K562 (cell line): ENCODE results near the gene EFR3B. TPM values are rescaled to one million over a fixed set of nuclear protein-coding genes. Genes with fewer than 3 reads are reported as not detected.

Experiments
- ATAC-seq: fragments of 200-7000 bp; cut with Tn5 transposase; 3 replicates; pipeline ENCODE4 v1.9.1; 2020; ENCODE audit warnings: moderate library complexity
- BruUV-seq: library from RNA; stranded (reverse); fragments of 400-500 nt; replicated peaks from 2 replicates; lab custom pipeline; 2021; lab: Mats Ljungman, UMichigan
- CTCF ChIA-PET: fragments of 300-600 bp; formaldehyde crosslinking; extraction: SDS; loops from one replicate; lab custom pipeline; 2021; ENCODE audit warnings: low intra/inter-chr PET ratio; lab: Yijun Ruan, JAX
- POLR2A ChIA-PET: fragments of 300-600, 350-650 bp; sonication (Branson Sonifier 250); formaldehyde crosslinking; extraction: SDS; loops from one replicate; lab custom pipeline; 2021; ENCODE audit warnings: antibody characterized with exemption, inconsistent platforms; lab: Yijun Ruan, JAX
- DNase-seq, 4 experiments: peaks; one replicate each; pipeline versions ENCODE4 v3.0.0 to v3.0.0-alpha.2; 2011 to 2018; ENCODE audit warnings: low spot score in 3 of 4, mixed read lengths in 3 of 4; ENCODE audit errors: extremely low read depth in 1 of 4
- FAIRE-seq: peaks from 2 replicates; lab custom pipeline; 2011; peaks lifted over from hg19 to GRCh38; lab: Jason Lieb, UNC
- H2AFZ ChIP-seq: 2 replicates; pipeline ENCODE4 v1.6.0; 2011; ENCODE audit warnings: low read depth, low read length, control low read depth, inconsistent platforms
- H3K27ac ChIP-seq: fragments of 200-600 bp; 3 replicates; pipeline ENCODE4 v1.8.0; 2011; ENCODE audit warnings: low read depth, mild to moderate bottlenecking, control low read depth, inconsistent platforms, low read length, moderate library complexity, mixed read lengths; ENCODE audit errors: extremely low read depth
- H3K27me3 ChIP-seq, 2 experiments: fragments of 300-600 bp in 1 of 2; 2 replicates in 1 of 2; 3 replicates in 1 of 2; pipeline versions ENCODE4 v1.6.0 to v1.8.0; 2011; ENCODE audit warnings: inconsistent platforms in 2 of 2, low read length in 2 of 2, mild to moderate bottlenecking in 1 of 2, mixed read lengths in 1 of 2, moderate library complexity in 1 of 2; ENCODE audit not compliant: control insufficient read depth in 2 of 2, insufficient read depth in 2 of 2
- H3K36me3 ChIP-seq: fragments of 300-600 bp; 3 replicates; pipeline ENCODE4 v1.8.0; 2011; ENCODE audit warnings: mild to moderate bottlenecking, low read length, inconsistent platforms; ENCODE audit not compliant: control insufficient read depth, insufficient read depth
- H3K4me1 ChIP-seq, 2 experiments: fragments of 200-600 bp in 1 of 2; replicated peaks in 1 of 2; 2 replicates in 1 of 2; 3 replicates in 1 of 2; pipeline versions ENCODE4 v1.5.1 to v1.8.0; 2011; ENCODE audit warnings: inconsistent platforms in 2 of 2, low read length in 2 of 2, mild to moderate bottlenecking in 1 of 2, mixed read lengths in 1 of 2, moderate library complexity in 1 of 2; ENCODE audit not compliant: control insufficient read depth in 2 of 2, insufficient read depth in 2 of 2
- H3K4me2 ChIP-seq: 2 replicates; pipeline ENCODE4 v1.6.1; 2011; ENCODE audit warnings: low read length, control low read depth, inconsistent platforms, mixed read lengths; ENCODE audit not compliant: insufficient read depth
- H3K4me3 ChIP-seq: fragments of 200-600 bp; sonication (generic), shearing (Covaris generic); 2 replicates; pipeline ENCODE4 v1.5.1; 2016; ENCODE audit warnings: control low read depth, inconsistent platforms
- H3K79me2 ChIP-seq: fragments of 200-600 bp; 3 replicates; pipeline ENCODE4 v1.8.0; 2011; ENCODE audit warnings: low read length, inconsistent platforms; ENCODE audit not compliant: control insufficient read depth, insufficient read depth
- H3K9ac ChIP-seq, 2 experiments: 2 replicates each; pipeline versions ENCODE4 v1.6.0 to v1.6.1; 2011; ENCODE audit warnings: low read depth in 2 of 2, low read length in 2 of 2, control low read depth in 1 of 2, inconsistent platforms in 1 of 2, mild to moderate bottlenecking in 1 of 2, mixed read lengths in 1 of 2; ENCODE audit not compliant: insufficient read depth in 1 of 2
- H3K9me1 ChIP-seq: one replicate; pipeline ENCODE4 v1.6.0; 2011; ENCODE audit warnings: inconsistent platforms, mild to moderate bottlenecking, low read length, moderate library complexity; ENCODE audit not compliant: control insufficient read depth, insufficient read depth
- H3K9me3 ChIP-seq: replicated peaks from 2 replicates; pipeline ENCODE4 v1.5.1; 2011; ENCODE audit warnings: low read depth, low read length, inconsistent platforms; ENCODE audit not compliant: control insufficient read depth, insufficient read depth
- H4K20me1 ChIP-seq: replicated peaks from 2 replicates; pipeline ENCODE4 v1.6.1; 2011; ENCODE audit warnings: low read length, inconsistent platforms, mixed read lengths; ENCODE audit not compliant: control insufficient read depth, insufficient read depth
- BCL6 ChIP-seq: fragments of 250-450 bp; sonication (Bioruptor Pico); IDR thresholded peaks from 2 replicates; pipeline ENCODE4 v1.4.0; 2020
- ETS1 ChIP-seq: conservative IDR thresholded peaks from 2 replicates; pipeline ENCODE4 v1.6.1; 2011; ENCODE audit warnings: low read depth, mild to moderate bottlenecking, low read length; ENCODE audit not compliant: control insufficient read depth
- ILK ChIP-seq: fragments of 450-650 bp; IDR thresholded peaks from 2 replicates; pipeline ENCODE4 v1.6.1; 2016; ENCODE audit warnings: missing genetic modification characterization, low read depth, mild to moderate bottlenecking, missing compliant biosample characterization, moderate library complexity, borderline replicate concordance
- TAF15 ChIP-seq: fragments of 200-400 bp; formaldehyde crosslinking; IDR thresholded peaks from 2 replicates; pipeline ENCODE4 v1.6.1; 2017; ENCODE audit warnings: mild to moderate bottlenecking, low read depth, low read length, moderate library complexity
- TCF3 ChIP-seq: sonication (generic); formaldehyde crosslinking; IDR thresholded peaks from 2 replicates; pipeline ENCODE4 v1.4.0; 2020; ENCODE audit warnings: mild to moderate bottlenecking, missing genetic modification reagents
- VEZF1 ChIP-seq: fragments of 200-800 bp; sonication (Bioruptor generic); IDR thresholded peaks from 2 replicates; pipeline ENCODE4 v1.6.1; 2017; ENCODE audit warnings: missing genetic modification characterization, missing compliant biosample characterization
- ZC3H4 ChIP-seq: sonication (generic); formaldehyde crosslinking; IDR thresholded peaks from 2 replicates; pipeline ENCODE4 v1.9.0; 2021; ENCODE audit warnings: missing genetic modification reagents, borderline replicate concordance
- ZNF217 ChIP-seq: sonication (generic); formaldehyde crosslinking; IDR thresholded peaks from 2 replicates; pipeline ENCODE4 v1.8.0; 2022; ENCODE audit warnings: mild to moderate bottlenecking, missing genetic modification reagents
- ZNF318 ChIP-seq, 2 experiments: fragments of 450-650 bp; IDR thresholded peaks; 2 replicates each; pipeline ENCODE4 v1.6.1; 2016; ENCODE audit warnings: mild to moderate bottlenecking in 2 of 2, borderline replicate concordance in 1 of 2, low read depth in 1 of 2, moderate library complexity in 1 of 2
- ZNF507 ChIP-seq: conservative IDR thresholded peaks from 2 replicates; pipeline ENCODE4 v1.6.1; 2017; ENCODE audit warnings: missing genetic modification characterization, missing compliant biosample characterization
- ZNF785 ChIP-seq: fragments of 250-450 bp; sonication (Bioruptor Pico); IDR thresholded peaks from 2 replicates; pipeline ENCODE4 v1.4.0; 2020; ENCODE audit warnings: mild to moderate bottlenecking
- WGBS: fragments of 100-300 bp; shearing (Covaris generic); methylation state at CpG from one replicate; pipeline ENCODE4 v1.1.6; 2016; ENCODE audit warnings: low coverage, mixed read lengths; ENCODE audit not compliant: insufficient coverage; ENCODE audit errors: missing lambda C conversion rate; 5-methylcytosine and 5-hydroxymethylcytosine counted together
- in situ Hi-C: fragments of 300-500 bp; cut with MboI; formaldehyde crosslinking; loops from 4 replicates; pipeline ENCODE4 v1.15.0; 2018; ENCODE audit warnings: inconsistent platforms, mixed read lengths
- intact Hi-C: fragments of 100-400 bp; cut with micrococcal nuclease; formaldehyde crosslinking; loops from 2 replicates; pipeline ENCODE4 v1.14.2; 2022
- polyA plus RNA-seq, 8 experiments: library from polyadenylated mRNA; depleted of rRNA in 4 of 8; stranded (reverse) in 5 of 8; unstranded in 3 of 8; fragments of >200 nt; fragmentation: Nextera tagmentation in 2 of 8; fragmentation: Illumina TruSeq in 1 of 8; extraction: Ambion mirVana in 2 of 8; extraction: Trizol in 1 of 8; gene quantifications; 2 replicates each; pipeline versions ENCODE4 v1.2.1 to v1.2.3, GENCODE V29; 2011 to 2014; ENCODE audit warnings: inconsistent platforms in 1 of 8, missing spikeins in 1 of 8
- total RNA-seq, 7 experiments: library from RNA; depleted of rRNA in 6 of 7; stranded (reverse); fragments of >200 nt in 6 of 7; fragmentation: Illumina TruSeq in 2 of 7; extraction: Trizol in 2 of 7; gene quantifications; 2 replicates each; pipeline versions ENCODE4 v1.2.1 to v1.2.3, GENCODE V29; 2011 to 2021; ENCODE audit warnings: low replicate concordance in 1 of 7

EFR3B gene
- total and polyA plus RNA-seq, 9 of the 15 experiments (the other 6 are each of a cell fraction or from before 2014, with no cell fraction given), result not detected

- Histone ChIP-seq H3K27ac (no peak overlapping the region), H3K36me3 (no peaks in the 10 kb centered on the region), H2AFZ (no peak overlapping the region), H4K20me1 (no peaks in the 10 kb centered on the region), H3K4me2 (no peak overlapping the region), H3K9me1 (no peaks in the 10 kb centered on the region), H3K79me2 (no peaks in the 10 kb centered on the region), H3K9me3 (no peaks in the 10 kb centered on the region), H3K9ac (no peak overlapping the region), H3K4me3 (no peak overlapping the region), H3K4me1 (peaks cover 0 to under 1% of the 10 kb centered on the region in 2 experiments; a peak in 1 of 5 replicates), H3K27me3 (peaks cover 46 to 78% of the 10 kb centered on the region in 2 experiments)
- no TSS peak for BruUV-seq
- intact Hi-C loops, result no loop called here
- in situ Hi-C loops, result no loop called here
- ATAC-seq, result no peak
- POLR2A ChIA-PET, result interaction anchor here (1.1 kb wide), 1 partner anchor 22 kb away, joined by 4 read pairs; no protein-coding TSS in a partner anchor
- 2% methylated on average over 6 of the region's 6 CpGs for WGBS
- no peak for DNase-seq
- FAIRE-seq, result no peak
- CTCF ChIA-PET, result no interaction called here
- TF ChIP-seq ZNF785 (CRISPR knock-in tag), result no peak
- TF ChIP-seq ZNF318 (IDR thresholded peaks at IDR 0.05; ENCODE audit: borderline replicate concordance in 1 of 2, low read depth in 1 of 2), result no peak
- no peak for TF ChIP-seq VEZF1 (CRISPR knock-in tag)
- TF ChIP-seq ETS1, result no peak
- no peak for TF ChIP-seq ZNF507 (tag)
- no peak for TF ChIP-seq ZC3H4 (CRISPR knock-in tag)
- TF ChIP-seq ILK, result no peak
- TF ChIP-seq ZNF217 (CRISPR knock-in tag), result no peak
- TF ChIP-seq TAF15, result no peak
- no peak for TF ChIP-seq TCF3
- no peak for TF ChIP-seq BCL6 (CRISPR knock-in tag)
These were observed 5.7 kb upstream of the EFR3B start for GRCh38 chr2:25036221-25036559.
